Measurements from ENCODE around the gene RMRP.

DNA sequence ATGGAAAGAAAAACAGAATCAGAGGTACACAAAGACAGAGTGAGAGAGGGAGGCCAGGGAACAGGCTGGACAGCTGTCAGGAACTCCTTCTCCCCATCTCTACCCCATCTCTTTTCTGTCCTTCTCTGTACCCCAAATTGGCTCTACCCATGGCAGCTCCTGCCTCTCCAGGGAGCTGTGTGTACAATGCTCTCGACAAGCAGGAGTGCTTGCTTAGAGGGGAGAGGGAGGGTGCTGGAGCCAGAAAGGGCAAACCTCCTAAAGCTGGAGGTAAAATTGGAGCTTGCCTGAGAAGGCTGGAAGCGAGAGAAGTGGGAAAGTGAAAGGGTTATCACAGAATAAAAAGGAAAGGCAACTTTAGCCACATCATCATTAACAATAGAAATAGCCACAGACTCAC is 25.5 kb upstream of the RMRP start:
- TF ChIP-seq CTCF (optimal IDR thresholded peaks at IDR 0.05 in 1 of 3, IDR thresholded peaks at IDR 0.05 in 1 of 3, conservative IDR thresholded peaks at IDR 0.05 in 1 of 3; ENCODE audit: extremely low read depth in 1 of 3, insufficient read depth in 2 of 3, low read length in 3 of 3), result no peak
- no peak for TF ChIP-seq EZH2 (IDR thresholded peaks at IDR 0.05; ENCODE audit: low read length)

Measured in keratinocyte (primary cell).